CD14-positive monocyte (primary cell): Measurements from ENCODE around the gene CRACDL. TPM values are rescaled to one million over a fixed set of nuclear protein-coding genes. Genes with fewer than 3 reads are reported as not detected.

Experiments
- DNase-seq, 3 donors: peaks; one replicate each; pipeline ENCODE4 v3.0.0-alpha.2; 2011 to 2022
- H2AFZ ChIP-seq: 2 replicates; pipeline ENCODE4 v1.6.0; 2012; ENCODE audit warnings: mild to moderate bottlenecking, low read depth, low read length, inconsistent platforms; ENCODE audit not compliant: insufficient read depth, poor library complexity, severe bottlenecking
- H3K27ac ChIP-seq, 2 donors: 1 replicate in 1 of 2; 2 replicates in 1 of 2; pipeline ENCODE4 v1.5.1; 2012 to 2013; ENCODE audit warnings: low read length in 2 of 2, control low read depth in 1 of 2, inconsistent platforms in 1 of 2, low read depth in 1 of 2, mild to moderate bottlenecking in 1 of 2
- H3K27me3 ChIP-seq, 2 donors: one replicate each; pipeline versions ENCODE4 v1.6.0 to v1.6.1; 2011 to 2013; ENCODE audit warnings: low read length in 2 of 2; ENCODE audit not compliant: control insufficient read depth in 2 of 2, insufficient read depth in 2 of 2
- H3K36me3 ChIP-seq, 2 donors: replicated peaks in 1 of 2; 1 replicate in 1 of 2; 2 replicates in 1 of 2; pipeline versions ENCODE4 v1.5.1 to v1.6.1; 2012 to 2013; ENCODE audit warnings: low read length in 2 of 2, control low read depth in 1 of 2, inconsistent platforms in 1 of 2, mild to moderate bottlenecking in 1 of 2; ENCODE audit not compliant: insufficient read depth in 2 of 2, control insufficient read depth in 1 of 2
- H3K4me1 ChIP-seq, 2 donors: 1 replicate in 1 of 2; 2 replicates in 1 of 2; pipeline versions ENCODE4 v1.5.1 to v1.6.1; 2012 to 2013; ENCODE audit warnings: low read length in 2 of 2, control low read depth in 1 of 2, inconsistent platforms in 1 of 2, mild to moderate bottlenecking in 1 of 2, moderate library complexity in 1 of 2; ENCODE audit not compliant: insufficient read depth in 2 of 2, control insufficient read depth in 1 of 2
- H3K4me2 ChIP-seq: replicated peaks from 2 replicates; pipeline ENCODE3; 2012; ENCODE audit warnings: low read length, moderate library complexity, mild to moderate bottlenecking; ENCODE audit not compliant: poor library complexity, severe bottlenecking; ENCODE audit errors: extremely low read depth
- H3K4me3 ChIP-seq, 3 experiments: fragments of 200-600 bp in 1 of 3; sonication (generic) in 1 of 3; replicated peaks in 1 of 3; 1 replicate in 2 of 3; 2 replicates in 1 of 3; pipeline ENCODE4 v1.5.1; 2011 to 2013; ENCODE audit warnings: low read length in 3 of 3, mild to moderate bottlenecking in 3 of 3, control low read depth in 2 of 3, low read depth in 2 of 3, inconsistent platforms in 1 of 3, moderate library complexity in 1 of 3
- H3K79me2 ChIP-seq: 2 replicates; pipeline ENCODE4 v1.6.0; 2012; ENCODE audit warnings: mild to moderate bottlenecking, control low read depth, inconsistent platforms, low read length, moderate library complexity; ENCODE audit not compliant: insufficient read depth
- H3K9ac ChIP-seq: 2 replicates; pipeline ENCODE4 v1.6.0; 2017; ENCODE audit warnings: low read length, mild to moderate bottlenecking; ENCODE audit not compliant: insufficient read depth, poor library complexity, severe bottlenecking
- H3K9me3 ChIP-seq, 2 donors: replicated peaks in 1 of 2; 1 replicate in 1 of 2; 2 replicates in 1 of 2; pipeline versions ENCODE4 v1.5.1 to v1.6.1; 2012 to 2013; ENCODE audit warnings: low read length in 2 of 2, control low read depth in 1 of 2; ENCODE audit not compliant: control insufficient read depth in 1 of 2, insufficient read depth in 1 of 2
- H4K20me1 ChIP-seq: 2 replicates; pipeline ENCODE4 v1.6.0; 2012; ENCODE audit warnings: mild to moderate bottlenecking, low read length, control low read depth, moderate library complexity; ENCODE audit not compliant: insufficient read depth
- H3K27ac Mint-ChIP-seq, 7 donors: one replicate each; pipeline ENCODE4 v1.8.0; 2020; ENCODE audit warnings: mild to moderate bottlenecking in 7 of 7, mixed read lengths in 7 of 7, moderate library complexity in 6 of 7, inconsistent platforms in 2 of 7
- H3K27me3 Mint-ChIP-seq, 3 donors: one replicate each; pipeline ENCODE4 v1.8.0; 2021 to 2022; ENCODE audit warnings: low read depth in 3 of 3, mild to moderate bottlenecking in 3 of 3, mixed read lengths in 3 of 3, moderate library complexity in 3 of 3, inconsistent platforms in 1 of 3
- H3K36me3 Mint-ChIP-seq, 2 donors: one replicate each; pipeline ENCODE4 v1.8.0; 2020; ENCODE audit warnings: mixed read lengths in 2 of 2, inconsistent platforms in 1 of 2, mild to moderate bottlenecking in 1 of 2
- H3K4me1 Mint-ChIP-seq: one replicate; pipeline ENCODE4 v1.8.0; 2020; ENCODE audit warnings: mild to moderate bottlenecking, mixed read lengths
- H3K4me3 Mint-ChIP-seq, 2 donors: one replicate each; pipeline ENCODE4 v1.8.0; 2020; ENCODE audit warnings: mild to moderate bottlenecking in 2 of 2, mixed read lengths in 2 of 2, moderate library complexity in 1 of 2
- H3K9me3 Mint-ChIP-seq, 7 donors: one replicate each; pipeline ENCODE4 v1.8.0; 2020 to 2022; ENCODE audit warnings: mixed read lengths in 7 of 7, mild to moderate bottlenecking in 6 of 7, moderate library complexity in 6 of 7, inconsistent platforms in 2 of 7
- CTCF ChIP-seq: fragments of 200-600 bp; IDR thresholded peaks from one replicate; pipeline ENCODE4 v1.8.0; 2022; ENCODE audit warnings: antibody characterized with exemption, mild to moderate bottlenecking
- WGBS: methylation state at CpG from one replicate; pipeline ENCODE4 v1.1.5; 2013; ENCODE audit warnings: missing lambda C conversion rate; ENCODE audit not compliant: insufficient coverage; 5-methylcytosine and 5-hydroxymethylcytosine counted together
- intact Hi-C, 2 donors: fragments of 100-400 bp; cut with micrococcal nuclease; formaldehyde crosslinking; loops; one replicate each; pipeline versions ENCODE4 v1.15.0 to v1.15.1; 2023
- polyA plus RNA-seq, 3 donors: library from polyadenylated mRNA; depleted of rRNA in 1 of 3; unstranded in 2 of 3; stranded (reverse) in 1 of 3; fragments of 300-500 nt in 2 of 3; fragments of >200 nt in 1 of 3; fragmentation: Illumina TruSeq in 2 of 3; gene quantifications; 1 replicate in 2 of 3; 2 replicates in 1 of 3; pipeline ENCODE4 v1.2.3, GENCODE V29; 2012 to 2021

Gene CRACDL
- polyA plus RNA-seq, 3 donors: 0.12 to 0.35 (median 0.28) TPM

- H3K27ac Mint-ChIP-seq: no peak overlapping the region
- H3K79me2 ChIP-seq: no peaks in the 10 kb centered on the region
- DNase-seq: no peak
- H3K27me3 Mint-ChIP-seq: peaks cover 0 to 13% (median 11%) of the 10 kb centered on the region in 3 donors
- no peaks in the 10 kb centered on the region for H3K27me3 ChIP-seq
- no peak overlapping the region for H3K9ac ChIP-seq
- H3K4me1 ChIP-seq: no peaks in the 10 kb centered on the region
- H3K27ac ChIP-seq: no peak overlapping the region
- H3K4me3 Mint-ChIP-seq: no peak overlapping the region
- H3K9me3 ChIP-seq: no peaks in the 10 kb centered on the region
- H3K4me2 ChIP-seq: no peak overlapping the region
- H3K9me3 Mint-ChIP-seq: peaks cover 0 to 5% (median 3%) of the 10 kb centered on the region in 7 donors
- H4K20me1 ChIP-seq: no peaks in the 10 kb centered on the region
- H3K4me3 ChIP-seq: no peak overlapping the region
- intact Hi-C loops: no loop called here
- H3K36me3 Mint-ChIP-seq: no peaks in the 10 kb centered on the region
- no peaks in the 10 kb centered on the region for H3K36me3 ChIP-seq
- H2AFZ ChIP-seq: no peak overlapping the region
- no peak for TF ChIP-seq CTCF
- 86% methylated on average over 1 of the region's 4 CpGs for WGBS
- H3K4me1 Mint-ChIP-seq: no peaks in the 10 kb centered on the region
Observed at GRCh38 chr2:98924910-98925309, 11.1 kb downstream of the CRACDL start.

DNA sequence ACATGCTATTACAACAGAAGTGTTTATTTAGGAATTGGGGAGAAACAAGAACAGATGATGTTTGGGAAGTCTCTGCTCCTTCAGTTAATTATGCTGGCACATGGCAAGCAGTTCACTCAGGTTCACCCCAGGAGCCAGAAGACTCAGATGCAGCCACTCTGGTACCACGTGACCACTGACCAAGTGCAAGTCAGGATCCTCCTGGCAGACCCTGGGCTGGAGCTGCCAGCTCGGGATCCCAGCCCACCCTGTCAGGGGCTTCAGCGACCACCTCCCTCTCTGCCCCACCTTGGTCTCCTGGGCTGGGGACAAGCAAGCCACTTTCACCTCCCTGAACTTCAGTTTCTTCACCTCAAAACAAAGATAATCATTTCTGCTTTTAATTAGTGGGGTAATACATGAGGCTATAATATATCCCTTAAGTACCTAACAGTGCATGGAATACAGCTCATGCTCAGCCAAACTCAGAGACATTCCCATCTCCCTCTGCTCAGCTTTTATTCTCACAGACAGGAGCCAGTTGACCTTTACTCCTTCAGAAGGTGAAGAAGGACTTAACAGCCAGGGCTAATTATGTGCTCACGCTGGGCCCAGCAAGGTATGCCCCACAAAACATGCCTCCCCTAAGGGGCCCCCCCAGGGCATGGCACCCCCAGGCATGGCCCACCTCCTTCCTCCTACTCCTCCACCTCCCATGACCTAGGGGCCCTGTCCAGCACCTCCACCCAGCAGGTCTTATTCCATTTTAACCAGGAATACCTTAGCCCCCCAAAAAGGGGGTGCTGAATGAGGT, 11.8 kb downstream of the CRACDL start:
- H3K27me3 ChIP-seq: no peaks in the 10 kb centered on the region
- no peaks in the 10 kb centered on the region for H3K36me3 ChIP-seq
- Mint-ChIP-seq H3K36me3 (no peaks in the 10 kb centered on the region), H3K27ac (no peak overlapping the region), H3K4me1 (no peaks in the 10 kb centered on the region), H3K9me3 (peaks cover 0 to 5% (median 3%) of the 10 kb centered on the region in 7 donors), H3K4me3 (no peak overlapping the region), H3K27me3 (peaks cover 0 to 13% (median 10%) of the 10 kb centered on the region in 3 donors)
- no peaks in the 10 kb centered on the region for H3K9me3 ChIP-seq
- H3K27ac ChIP-seq: no peak overlapping the region
- no peak overlapping the region for H3K4me2 ChIP-seq
- no peaks in the 10 kb centered on the region for H3K4me1 ChIP-seq
- H3K9ac ChIP-seq: no peak overlapping the region
- WGBS: 100% methylated on average over 4 of the region's 4 CpGs
- no peaks in the 10 kb centered on the region for H4K20me1 ChIP-seq
- intact Hi-C loops: no loop called here
- no peak for DNase-seq
- no peak for TF ChIP-seq CTCF
- H3K4me3 ChIP-seq: no peak overlapping the region
- H2AFZ ChIP-seq: no peak overlapping the region
- H3K79me2 ChIP-seq: no peaks in the 10 kb centered on the region
